HG03442 (cell line): ENCODE data around the gene GJB4.
"Not testable (repeated sequence)": the region's sequence is repeated elsewhere in the genome, so short reads cannot be mapped to it uniquely, and the experiment has no call there.

Experiments used
- ATAC-seq: cut with Tn5 transposase; IDR thresholded peaks from one replicate; pipeline ENCODE4 v1.9.1; 2021; ENCODE audit warnings: mild to moderate bottlenecking, moderate library complexity; ENCODE audit not compliant: unreplicated experiment

The GJB4 gene

GRCh38 chr1:34794790-34795180 lies 35.2 kb downstream of the GJB4 start:
- ATAC-seq, result no peak

DNA sequence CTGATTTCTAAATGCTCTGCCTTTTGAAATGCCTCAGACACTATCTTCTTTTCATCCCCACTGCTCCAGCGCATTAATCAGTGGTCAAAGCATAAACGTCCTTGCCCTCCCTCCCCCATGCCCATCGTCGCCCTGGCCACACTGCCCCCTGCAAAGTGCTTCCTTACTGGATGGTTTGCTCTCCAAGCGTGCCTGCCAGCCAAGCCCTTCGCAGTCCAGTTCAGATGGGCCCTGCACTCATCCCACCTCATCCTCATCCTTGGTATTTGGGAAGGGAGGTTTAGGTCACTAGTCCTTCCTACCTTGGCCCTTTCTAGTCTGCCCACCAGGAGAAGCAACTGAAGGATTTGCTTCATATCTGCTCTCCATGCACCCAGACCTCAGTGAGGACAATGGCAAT lies 36.4 kb downstream of the GJB4 start:
- no peak for ATAC-seq

- ATAC-seq, result peak; percentile 72
These were observed 37.5 kb downstream of the GJB4 start for GRCh38 chr1:34796990-34797389.

GRCh38 chr1:34800214-34800613 lies 40.7 kb downstream of the GJB4 start:
- ATAC-seq, result no peak

DNA sequence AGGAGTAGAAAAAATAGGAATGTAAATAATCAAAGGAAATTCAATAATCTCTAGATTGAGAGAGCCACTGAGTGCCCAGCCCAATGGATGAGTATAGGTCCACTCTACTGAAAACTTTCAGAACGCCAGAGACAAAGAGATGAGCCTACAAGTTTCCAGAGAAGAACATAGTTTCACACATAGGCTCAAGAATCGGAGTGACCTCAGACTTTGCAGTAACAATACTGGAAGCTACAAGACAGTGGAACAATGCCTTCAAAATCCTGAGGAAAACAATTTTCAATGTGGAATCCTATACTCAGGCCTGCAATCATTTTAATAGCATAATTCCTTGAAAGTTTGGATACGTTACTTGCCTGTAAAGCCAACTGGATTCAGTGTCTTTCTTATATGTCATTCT lies 44.2 kb downstream of the GJB4 start:
- ATAC-seq, result no peak

DNA sequence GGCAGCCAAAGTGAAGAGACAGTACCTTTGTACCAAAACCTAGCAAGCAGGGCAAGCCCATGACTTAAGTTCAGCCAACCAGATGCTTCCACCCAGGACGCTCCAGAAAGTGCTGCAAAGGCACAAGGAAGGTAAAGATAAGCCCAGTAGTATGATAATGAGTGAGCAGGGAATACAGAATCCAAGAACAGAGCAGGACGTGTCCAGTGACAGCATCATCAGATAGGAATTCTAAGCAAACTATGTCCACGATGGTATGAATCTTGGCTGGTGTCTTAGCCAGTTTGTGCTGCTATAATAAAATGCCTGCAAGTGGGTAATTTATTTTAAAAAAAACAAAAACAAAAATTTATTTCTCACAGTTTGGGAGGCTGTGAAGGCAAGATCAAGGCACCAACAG lies 46.9 kb downstream of the GJB4 start:
- ATAC-seq, result no peak

- no peak for ATAC-seq
These were observed 48.7 kb downstream of the GJB4 start for GRCh38 chr1:34808051-34808810.

DNA sequence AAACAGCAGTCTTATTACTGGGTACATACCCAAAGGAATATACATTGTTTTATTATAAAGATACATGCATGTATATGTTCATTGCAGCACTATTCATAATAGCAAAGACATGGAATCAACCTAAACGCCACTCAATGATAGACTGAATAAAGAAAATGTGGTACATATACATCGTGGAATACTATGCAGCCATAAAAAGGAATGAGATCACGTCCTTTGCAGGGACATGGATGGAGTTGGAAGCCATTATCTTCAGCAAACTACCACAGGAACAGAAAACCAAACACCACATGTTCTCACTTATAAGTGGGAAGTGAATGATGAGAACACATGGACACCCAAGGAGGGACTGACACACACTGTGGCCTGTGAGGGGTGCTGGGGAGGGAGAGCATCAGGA lies 51.2 kb downstream of the GJB4 start:
- not testable (repeated sequence) for ATAC-seq
